ENCODE results near the gene MAP4K5.

GRCh38 chr14:50397390-50398188 is 134.8 kb downstream of the MAP4K5 start:
- TF ChIP-seq CTCF (optimal IDR thresholded peaks at IDR 0.05 in 1 of 3, IDR thresholded peaks at IDR 0.05 in 1 of 3, conservative IDR thresholded peaks at IDR 0.05 in 1 of 3; ENCODE audit: extremely low read depth in 1 of 3, insufficient read depth in 2 of 3, low read length in 3 of 3), result no peak
- TF ChIP-seq EZH2 (IDR thresholded peaks at IDR 0.05; ENCODE audit: low read length), result no peak

Data from keratinocyte (primary cell).